GM19467 (cell line): Measurements from ENCODE around the gene THADA.
"Not testable (repeated sequence)": the region's sequence is repeated elsewhere in the genome, so short reads cannot be mapped to it uniquely, and the experiment has no call there.

ENCODE experiments used
- ATAC-seq: cut with Tn5 transposase; IDR thresholded peaks from one replicate; pipeline ENCODE4 v1.9.1; 2021; ENCODE audit warnings: mild to moderate bottlenecking, moderate library complexity; ENCODE audit not compliant: unreplicated experiment

THADA gene

DNA sequence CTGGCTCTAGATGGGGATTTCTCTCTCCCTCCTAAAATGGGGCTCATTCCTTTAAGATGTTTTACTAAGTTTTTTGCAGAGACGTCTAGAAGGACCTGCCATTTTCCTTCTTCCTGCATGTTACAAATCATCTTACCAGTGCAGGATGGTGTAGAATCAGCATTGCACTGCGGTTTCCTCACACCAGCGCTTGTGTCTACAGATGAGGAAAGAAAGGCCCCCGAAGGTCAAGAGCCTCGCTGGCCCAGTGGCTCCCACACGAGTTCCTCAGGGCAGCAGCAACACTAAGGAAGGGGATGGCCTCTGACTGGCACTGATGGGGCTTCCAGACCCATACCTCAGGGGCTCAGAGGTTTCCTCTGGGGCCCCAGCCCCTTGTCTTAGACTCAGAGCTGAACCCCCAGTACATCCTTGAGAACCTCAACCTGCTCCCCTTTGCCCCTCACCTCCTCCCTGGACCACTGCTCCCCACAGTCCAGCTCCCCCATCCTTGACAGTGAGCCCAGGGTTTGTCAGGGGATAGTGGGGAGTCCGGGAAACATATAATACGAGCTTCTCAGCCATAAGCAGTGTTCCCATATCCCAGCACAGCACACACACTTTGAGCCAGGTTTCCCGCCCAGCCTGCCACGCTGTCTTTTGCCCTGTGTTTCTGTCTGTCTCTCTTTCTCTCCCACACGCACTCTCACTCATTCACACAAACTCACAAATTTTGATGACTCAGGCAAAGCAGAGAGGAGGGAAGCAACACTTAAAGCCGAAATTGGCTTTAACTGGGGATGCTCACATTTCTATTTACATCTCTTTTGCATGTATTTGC, 398.9 kb downstream of the THADA start:
- ATAC-seq: no peak

- peak; percentile 48 for ATAC-seq
Observed at GRCh38 chr2:43194121-43194869, 401.5 kb downstream of the THADA start.

DNA sequence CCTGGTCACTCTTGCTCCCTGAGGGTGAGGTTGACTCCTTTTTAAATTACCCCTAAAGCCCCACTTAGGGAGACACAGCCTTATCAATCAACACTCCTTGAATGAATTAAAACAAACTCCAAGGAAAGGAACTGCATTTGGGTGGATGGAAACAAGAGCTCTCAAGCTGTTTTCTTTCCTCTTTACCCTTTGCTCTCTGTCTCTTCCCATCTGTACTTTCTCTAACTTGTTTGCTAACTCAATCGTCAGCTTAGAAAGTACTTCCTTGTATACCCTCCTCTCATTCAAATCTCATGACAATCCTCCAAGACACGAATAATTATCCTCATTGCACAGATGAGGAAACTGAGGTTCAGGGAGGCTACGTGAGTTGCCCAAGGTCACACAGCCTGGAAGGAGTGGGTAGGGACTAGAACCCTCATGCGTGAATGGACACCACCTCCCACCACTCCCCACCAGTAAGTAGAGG, 402.2 kb downstream of the THADA start:
- ATAC-seq: no peak

DNA sequence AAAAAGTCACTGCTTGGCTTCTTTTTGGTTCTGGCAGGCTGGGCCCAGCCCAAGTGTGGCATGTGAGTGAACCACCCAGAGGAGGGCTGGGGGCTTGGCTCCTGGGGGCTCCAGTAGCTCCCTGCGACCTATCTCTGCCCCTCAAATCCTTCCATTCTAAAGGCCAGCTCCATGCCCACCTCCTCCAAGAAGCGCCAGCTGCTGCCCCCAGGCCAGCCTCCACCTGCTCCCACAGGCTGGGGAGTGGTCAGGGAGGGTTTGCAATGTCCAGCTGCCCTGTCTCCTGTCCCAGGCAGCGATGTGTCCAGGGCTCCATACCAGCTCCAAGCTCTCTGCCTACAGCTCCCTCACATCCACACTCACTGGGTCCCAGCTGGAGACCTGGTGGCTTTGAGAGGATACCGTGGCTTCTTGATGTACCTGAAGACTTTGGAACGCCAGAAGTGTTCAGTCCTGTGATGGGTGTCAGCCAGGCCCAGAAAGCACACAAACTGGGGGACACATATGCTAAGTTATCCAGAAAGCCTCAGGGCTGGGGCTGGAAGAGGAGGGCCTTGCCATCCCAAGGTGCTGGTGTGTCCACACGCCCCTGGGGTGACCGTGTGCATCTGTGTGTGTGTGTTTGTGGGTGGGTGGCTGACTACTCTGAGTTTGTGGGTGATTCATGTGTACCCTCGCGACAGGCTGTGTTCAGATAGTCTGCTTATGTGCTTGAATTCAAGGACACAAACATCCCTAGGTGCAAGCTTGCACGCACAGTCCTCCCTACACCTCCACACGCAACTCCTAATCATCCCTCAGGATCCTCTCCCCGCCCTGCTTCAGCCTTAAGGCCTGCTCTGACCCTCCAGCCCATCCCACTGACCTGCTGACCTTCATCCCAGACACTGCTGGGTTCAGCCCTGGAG, 402.8 kb downstream of the THADA start:
- no peak for ATAC-seq

DNA sequence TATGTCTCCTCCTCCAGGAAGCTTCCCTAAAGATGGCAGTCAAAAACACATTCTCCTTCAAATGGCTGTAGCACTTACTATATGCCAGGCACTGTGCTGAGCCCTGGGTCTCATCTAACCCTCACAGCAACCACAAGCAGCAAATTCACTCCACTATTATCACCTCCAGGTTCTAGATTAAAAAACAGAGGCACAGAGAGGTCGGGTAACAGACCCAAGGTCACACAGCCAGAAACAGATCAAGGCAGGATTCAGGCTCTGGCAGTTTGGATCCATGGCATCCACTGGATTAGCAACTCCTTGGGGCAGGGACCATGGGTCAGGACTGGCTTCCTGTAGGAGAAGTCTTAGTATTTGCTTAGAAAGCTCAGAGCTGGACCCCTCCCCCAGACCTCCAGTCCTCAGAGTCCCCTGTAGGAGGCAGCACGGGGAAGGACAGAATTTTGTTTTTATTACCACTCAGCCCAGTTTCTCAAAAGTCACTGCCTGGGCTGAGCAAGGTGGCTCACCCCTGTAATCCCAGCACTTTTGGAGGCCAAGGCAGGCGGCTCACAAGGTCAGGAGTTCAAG, 403.8 kb downstream of the THADA start:
- no peak for ATAC-seq

DNA sequence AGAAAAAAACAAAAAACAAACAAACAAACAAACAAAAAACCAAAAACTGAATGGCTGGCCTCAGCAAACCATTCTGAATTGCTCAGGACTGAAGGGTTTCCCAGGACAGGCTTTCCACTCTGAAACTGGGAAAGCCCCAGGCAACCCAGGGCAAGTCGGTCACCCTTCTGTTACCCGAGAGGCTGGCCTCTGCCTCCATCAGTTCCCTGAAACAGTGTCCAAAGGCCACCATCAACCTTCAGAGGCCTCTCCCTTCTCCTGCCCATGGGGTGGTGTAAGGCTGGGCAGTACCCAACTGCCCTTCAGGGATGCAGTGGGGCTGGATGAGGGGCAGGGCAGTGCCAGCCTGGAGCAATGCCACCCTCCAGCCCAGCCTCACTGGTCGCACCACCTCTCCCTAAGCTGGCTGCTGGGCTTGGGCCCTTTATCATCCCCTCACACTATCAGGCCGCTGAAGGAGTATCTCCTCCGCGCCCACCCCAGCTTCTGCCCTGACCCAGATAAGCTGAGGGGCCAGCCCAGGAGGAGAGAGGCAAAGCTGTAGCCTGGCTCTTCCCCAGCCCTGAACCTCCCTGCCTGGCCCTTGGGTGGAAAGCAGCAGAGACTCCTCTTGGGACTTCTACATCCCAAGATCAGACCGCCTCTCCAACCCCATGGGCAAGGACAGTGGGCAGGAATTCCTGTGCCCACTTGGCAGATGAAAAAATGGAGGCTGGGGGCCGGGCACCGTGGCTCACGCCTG, 405.4 kb downstream of the THADA start:
- ATAC-seq: no peak

DNA sequence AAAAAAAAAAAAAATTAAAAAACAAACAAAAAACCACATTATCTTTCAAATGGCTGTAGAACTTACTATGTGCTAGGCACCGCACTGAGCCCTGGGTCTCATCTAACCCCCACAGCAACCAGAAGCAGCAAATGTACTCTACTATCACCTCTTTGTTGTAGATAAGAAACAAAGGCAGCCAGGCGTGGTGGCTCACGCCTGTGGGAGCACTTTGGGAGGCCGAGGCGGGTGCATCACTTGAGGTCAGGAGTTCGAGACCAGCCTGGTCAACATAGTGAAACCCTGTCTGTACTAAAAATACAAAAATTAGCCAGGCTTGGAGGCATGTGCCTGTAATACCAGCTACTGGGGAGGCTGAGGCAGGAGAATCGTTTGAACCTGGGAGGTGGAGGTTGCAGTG, 406.0 kb downstream of the THADA start:
- not testable (repeated sequence) for ATAC-seq

DNA sequence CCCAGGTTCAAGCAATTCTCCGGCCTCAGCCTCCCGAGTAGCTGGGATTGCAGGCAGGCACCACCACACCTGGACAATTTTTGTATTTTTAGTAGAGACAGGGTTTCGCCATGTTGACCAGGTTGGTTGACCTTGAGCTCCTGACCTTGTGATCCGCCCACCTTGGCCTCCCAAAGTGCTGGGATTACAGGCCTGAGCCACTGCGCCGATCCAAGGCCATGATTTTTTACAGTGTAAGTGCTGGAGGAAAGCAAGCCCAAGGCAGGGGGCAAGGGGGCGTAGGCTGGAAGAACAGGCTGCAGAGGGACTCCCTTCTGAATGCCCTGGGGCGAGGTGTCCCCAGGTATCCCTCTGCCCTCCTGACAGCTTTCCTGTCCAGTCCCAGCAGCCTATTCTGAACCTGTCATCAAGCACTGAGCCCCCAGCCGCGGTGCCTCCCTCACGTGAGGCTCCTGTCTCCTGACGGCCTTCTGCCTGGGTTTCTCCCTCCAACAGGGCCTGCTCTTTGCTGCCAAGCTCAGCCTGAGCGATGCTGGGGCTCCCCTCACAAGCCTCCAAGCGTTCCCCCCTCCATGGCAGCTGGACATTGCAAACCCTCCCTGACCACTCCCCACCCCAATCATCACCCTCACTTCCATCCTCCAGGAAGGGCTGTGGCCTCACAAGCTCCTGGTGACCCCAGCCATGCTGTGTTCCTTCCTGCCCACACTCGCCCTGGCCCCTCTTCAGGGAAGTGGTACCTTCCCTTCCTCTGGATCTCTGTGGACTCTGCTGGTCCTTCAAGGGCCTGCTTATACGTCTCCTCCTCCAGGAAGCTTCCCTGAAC, 407.1 kb downstream of the THADA start:
- no peak for ATAC-seq

DNA sequence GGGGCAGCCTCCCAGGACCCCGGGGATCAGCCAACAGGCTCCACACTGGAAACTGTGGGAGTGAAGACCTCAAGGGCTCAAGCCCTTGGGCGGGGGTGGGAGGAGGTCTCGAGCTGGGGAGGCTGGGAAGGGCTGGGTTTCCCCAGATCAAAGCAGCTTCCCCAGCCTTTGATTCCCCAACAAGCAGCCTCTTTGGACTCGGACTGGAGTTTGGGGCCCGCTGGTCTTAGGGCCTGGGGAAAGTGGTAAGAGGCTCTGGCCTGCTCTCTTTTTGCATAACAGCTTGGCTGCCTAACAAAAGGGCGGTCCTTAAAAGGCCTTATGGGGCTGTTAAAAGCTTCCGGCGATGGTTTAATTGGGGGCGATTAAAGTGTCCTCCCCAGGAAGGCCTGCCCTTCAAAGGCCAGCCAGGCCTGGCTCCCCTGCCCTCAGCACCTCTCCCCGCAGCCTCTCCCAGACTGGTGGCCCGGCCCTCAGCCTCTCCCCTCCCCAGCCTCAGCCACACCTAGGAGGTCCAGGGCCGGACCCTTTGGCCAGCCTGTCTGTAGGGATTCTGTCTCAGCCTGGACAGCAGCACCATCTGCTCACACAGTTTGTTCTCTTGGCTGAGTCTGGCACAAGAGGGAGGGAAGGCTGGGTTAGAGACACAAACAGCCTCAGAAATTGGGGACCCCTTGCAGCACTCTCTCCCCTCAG, 409.0 kb downstream of the THADA start:
- no peak for ATAC-seq

- no peak for ATAC-seq
Observed at GRCh38 chr2:43186321-43186678, 409.5 kb downstream of the THADA start.

DNA sequence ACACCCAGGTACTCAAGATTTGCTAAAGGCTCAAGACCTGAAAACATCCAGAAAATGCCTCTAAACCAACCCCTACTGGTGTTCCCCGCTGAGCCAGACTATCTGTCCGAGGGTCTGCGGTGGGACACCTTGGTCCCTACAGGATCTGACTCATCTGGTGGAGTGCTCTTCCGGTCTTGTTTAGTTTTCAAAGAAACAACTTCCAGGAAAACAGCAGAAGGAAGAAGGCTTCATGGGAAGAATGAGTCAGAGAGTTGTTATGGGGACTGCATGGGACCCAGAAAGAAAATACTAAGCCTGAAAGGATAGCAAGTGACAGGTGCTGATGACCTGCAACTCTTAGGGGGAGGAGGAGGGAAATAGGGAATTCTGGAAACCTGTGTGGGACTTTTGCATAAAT, 410.7 kb downstream of the THADA start:
- ATAC-seq: no peak

- ATAC-seq: no peak
Observed at GRCh38 chr2:43184339-43184895, 411.4 kb downstream of the THADA start.

GRCh38 chr2:43183743-43184142, 412.1 kb downstream of the THADA start:
- ATAC-seq: no peak

DNA sequence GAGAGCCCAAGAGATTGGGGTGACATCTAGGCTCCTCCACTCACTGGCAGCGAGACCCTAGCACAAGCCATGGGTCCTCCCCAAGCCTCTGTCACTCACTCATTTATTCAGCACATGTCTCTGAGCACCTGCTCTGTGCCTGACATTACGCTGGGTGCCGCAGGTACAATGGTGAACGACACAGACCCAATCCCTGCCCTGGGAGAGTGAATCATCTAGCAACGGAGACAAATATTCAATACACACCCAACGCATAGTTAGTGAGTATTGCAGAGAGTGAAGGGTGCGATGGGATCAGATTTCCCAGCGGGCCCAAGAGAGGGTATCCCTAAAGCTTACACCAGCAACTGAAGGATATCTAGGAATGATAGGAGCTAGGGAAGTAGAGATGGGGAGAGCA, 414.9 kb downstream of the THADA start:
- no peak for ATAC-seq
